NCI-H2196 (cell line): ENCODE results near the gene SYNJ1.
A peak's percentile ranks its signal among the peaks of the same experiment; 100 is the strongest.
"Not testable (repeated sequence)": the region's sequence is repeated elsewhere in the genome, so short reads cannot be mapped to it uniquely, and the experiment has no call there.

Source experiments
- DNase-seq: peaks from one replicate; lab custom pipeline; 2025; ENCODE audit not compliant: unreplicated experiment; lab: John Stamatoyannopoulos, UW

SYNJ1 gene

DNA sequence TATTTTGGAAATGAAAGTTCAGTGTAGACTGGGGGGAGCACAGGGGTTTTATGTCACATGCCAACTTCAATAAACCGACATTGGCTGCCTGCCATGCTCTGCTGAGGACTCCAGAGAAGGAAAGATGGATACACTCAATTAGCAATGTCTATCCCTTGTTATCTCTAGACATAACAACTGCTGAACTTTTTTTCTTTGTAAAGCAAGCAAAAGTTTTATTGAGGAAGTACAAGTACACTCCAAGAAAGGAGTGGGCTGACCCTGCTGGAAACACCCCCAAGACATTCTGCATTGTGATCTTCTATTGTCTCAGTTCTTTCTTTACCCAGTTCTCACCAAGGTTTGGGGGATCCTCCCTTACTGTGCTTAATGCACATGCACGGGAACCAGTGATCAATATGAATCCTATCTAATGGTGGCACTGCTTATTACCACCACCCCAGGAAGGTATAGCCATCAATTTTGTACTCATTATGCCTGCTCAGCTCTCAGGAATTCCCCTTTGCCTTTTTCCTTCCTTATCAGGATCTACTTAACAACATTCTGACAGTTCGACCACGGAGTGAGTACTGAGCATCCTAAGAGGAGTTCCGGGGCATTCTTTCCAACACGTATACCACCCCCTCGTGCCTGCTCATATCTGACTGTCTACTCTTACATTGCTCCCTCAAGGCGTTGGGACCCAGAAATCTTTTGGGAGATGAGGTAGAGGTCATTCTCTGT lies 28.7 kb downstream of the SYNJ1 start:
- no peak for DNase-seq

DNA sequence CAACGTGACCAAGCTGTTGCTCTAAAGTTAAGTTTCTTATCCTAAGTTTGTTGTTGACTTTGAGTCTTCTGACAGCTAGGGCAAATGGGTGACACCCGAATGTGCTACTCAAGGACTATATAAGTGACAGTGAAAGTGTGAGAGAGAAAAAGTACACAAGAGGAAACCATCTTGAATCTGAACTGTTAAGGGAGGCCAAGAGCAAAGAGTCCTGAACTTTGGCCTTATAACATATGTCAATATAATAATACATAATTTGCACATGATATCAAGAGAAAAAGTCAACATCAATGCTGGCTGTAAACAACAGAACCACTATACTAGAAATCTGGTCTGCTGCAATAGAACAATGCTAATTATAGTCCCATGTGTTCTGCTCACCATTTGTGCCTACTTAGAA lies 29.5 kb downstream of the SYNJ1 start:
- DNase-seq, result no peak

DNA sequence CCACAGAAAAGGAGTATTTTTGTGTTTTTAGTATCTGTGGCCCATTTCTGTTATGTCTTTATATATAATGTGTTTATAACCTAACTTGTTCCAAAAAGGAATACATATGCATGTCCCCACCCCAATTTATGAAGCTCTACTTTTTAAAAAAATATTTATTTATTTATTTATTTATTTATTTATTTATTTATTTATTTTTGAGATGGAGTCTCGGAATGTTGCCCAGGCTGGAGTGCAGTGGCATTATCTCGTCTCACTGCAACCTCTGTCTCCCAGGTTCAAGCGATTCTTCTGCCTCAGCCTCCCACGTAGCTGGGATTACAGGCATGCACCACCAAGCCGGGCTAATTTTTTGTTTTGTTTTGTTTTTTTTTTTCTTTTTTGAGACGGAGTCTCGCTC lies 32.3 kb downstream of the SYNJ1 start:
- not testable (repeated sequence) for DNase-seq

DNA sequence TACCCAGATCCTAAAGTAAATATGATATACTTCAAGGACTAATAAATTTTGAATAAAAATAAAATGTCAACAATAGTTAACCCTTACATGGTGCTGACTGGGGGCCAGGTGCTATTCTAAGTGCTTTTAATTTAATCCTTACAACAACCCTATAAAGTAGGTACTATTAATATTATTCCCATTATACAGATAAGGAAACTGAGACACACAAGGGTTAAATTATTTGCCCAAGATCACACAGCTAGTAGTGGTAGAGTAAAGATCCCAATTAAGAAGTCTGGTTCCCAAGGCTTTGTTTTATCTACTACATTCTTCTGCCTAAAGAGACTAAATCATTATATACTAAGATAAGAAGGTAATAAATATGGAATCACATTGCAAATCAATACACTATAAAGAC lies 34.2 kb downstream of the SYNJ1 start:
- DNase-seq, result no peak

DNA sequence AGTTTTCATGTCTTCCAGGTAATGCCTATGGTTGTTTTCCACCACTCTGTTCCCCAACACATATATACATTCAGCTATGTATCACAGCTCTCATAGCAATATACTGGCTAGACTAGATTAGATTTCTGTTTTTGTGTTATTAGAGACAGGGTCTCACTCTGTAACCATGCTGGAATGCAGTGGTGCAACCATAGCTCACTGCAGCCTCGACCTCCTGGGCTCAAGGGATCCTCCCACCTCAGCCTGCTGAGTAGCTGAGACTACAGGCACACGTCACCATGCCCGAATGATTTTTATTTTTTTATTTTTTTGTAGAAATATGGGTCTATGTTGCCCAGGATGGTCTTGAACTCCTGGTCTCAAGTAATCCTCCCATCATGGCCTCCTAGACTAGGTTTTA lies 37.7 kb downstream of the SYNJ1 start:
- no peak for DNase-seq

DNA sequence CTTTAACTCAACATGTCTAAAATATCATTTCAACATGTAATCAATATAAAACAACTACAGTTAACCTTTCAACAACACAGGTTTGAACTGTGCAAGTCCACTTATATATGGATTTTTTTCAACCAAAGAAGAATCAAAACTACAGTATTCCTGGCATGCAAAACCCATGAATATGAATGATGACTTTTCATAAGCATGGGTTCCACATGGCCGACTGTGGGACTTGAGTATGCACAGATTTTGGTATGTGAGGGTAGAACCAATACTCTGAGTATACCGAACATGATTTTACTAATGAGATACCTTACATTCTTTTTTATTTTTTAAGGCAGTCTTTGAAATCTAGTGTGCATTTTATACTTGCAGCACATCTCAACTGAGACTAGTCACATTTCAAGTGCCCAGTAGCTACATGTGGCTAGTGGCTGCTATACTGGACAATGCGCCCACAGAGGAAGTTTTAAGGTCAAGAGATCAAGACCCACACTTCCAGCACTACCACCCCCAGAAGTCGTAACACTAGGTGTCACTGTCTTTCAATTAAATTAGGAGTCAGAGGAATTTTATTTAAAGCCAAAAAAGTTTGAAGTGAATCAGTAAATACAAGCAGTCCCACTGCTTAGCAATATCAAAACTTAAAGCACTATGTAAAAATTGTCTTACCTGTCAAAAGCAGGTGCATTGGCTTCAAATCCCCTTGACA lies 40.0 kb downstream of the SYNJ1 start:
- no peak for DNase-seq

DNA sequence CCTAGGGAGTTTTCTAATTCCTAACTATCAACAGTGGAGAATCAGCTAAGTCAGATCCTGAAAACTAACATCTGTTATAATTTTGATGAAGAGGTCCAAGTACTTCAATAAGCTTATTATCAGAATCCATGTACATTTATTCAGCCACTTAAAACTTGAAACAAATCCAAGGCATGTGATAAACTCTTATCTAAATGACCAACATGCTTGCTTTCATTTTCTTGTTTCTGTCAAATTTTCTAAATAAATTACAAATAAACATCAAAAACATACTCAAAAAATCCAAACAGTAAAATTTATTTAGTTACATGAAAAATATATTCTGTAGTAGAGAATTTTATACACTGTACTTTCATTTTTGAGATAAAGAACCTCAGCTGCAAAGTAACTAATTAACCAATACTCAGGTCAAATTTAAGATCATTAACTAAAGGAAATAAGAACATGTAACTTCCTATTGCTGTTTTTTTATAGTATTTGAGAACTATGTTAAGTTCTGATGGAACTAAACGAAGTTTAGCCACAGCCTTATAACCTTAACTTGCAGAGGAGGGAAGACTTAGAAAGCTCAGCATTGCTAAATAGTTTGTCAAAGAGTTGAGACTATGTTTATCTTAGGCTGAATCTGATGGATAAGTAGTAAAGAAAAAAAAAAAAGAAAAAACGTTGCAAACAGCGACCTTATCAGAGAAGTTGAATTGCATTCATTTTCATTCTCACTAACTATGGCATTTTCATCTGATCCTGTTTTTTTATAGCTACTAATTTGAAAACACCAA lies 44.9 kb downstream of the SYNJ1 start:
- no peak for DNase-seq

DNA sequence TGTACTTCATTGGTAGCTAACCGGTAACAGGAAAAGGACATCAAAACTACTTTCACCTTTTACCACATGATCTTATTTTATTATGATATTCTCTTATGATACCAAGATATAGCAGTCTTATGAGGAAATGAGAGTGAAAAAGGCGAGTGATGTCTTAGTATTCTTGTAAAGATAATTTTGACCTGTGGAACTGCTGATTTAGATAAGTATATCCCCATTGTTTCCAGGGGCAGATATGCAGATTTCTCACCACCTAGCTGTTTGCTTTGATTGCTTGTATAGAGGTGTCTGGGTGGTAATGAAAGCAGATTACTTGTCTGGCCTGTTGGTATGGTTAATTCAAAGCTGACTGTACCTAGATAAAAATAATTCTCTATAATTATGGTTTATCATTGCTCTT lies 53.1 kb downstream of the SYNJ1 start:
- no peak for DNase-seq

DNA sequence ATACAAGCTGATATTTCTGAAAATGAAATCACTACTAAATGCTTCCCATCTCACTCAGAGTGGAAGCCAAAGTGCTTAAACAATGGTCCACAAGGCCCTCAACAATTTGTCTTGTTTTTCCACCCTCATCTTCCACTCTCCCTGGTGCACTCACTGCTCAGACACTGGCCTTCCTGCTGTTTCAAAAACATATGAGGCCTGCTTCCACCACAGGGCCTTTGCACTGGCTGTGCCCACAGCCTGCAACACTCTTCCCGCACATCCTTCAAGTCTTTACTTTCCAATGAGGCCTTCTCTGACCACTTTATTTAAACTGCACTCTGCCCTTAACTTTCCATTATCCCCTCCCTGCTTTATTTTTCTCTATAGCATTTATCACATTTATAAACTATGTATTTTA lies 53.8 kb downstream of the SYNJ1 start:
- no peak for DNase-seq

DNA sequence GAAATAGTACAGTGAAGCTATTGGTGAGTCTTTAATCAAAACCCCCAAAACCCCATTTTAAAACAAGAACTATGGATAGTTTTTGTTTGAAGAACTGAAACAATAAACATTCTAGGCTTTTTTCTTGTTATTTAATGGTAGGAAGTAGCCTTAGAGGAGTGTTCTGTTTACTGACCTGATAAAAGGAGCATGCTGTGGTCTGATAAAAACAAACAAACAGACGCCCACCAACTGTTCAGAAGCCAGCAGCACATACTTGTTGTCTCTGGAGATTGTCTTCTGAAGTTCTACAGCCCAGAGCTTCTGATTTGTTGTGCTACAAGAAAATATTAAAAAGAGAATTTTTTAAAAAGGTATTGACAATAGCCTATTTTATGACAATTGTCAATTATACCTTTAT lies 61.6 kb downstream of the SYNJ1 start:
- no peak for DNase-seq

DNA sequence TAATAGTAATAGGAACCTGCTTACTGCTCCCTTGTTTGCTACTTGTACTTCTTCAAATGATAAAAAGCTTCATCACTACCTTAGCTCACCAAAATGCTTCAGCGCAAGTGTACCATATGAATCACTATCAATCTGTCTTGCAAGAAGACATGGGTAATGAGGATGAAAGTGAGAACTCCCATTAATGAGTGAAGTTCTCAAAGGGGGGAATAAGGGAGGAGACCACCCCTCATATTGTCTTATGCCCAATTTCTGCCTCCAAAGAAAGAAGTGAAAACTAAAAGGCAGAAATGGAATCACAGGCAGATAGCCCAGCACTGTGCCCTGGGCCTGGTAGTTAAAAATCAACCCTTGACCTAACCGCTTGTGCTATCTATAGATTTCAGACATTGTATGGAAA lies 63.7 kb downstream of the SYNJ1 start:
- DNase-seq, result not testable (repeated sequence)

DNA sequence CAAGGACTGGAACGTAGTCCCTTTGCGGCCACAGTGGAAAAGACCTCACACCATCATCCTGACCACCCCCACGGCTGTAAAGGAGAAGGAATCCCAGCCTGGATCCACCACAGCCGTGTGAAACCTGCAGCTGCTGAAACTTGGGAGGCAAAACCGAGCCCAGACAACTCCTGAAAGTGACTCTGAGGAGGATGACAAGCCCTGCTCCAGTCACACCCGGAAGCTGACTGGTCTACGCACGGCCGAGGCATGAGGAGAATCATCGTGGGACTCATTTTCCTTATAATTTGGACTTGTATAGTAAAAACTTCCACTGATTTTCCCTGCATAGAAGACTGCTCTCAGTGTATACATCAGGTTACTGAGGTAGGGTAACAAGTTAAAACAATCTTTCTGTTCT lies 65.8 kb downstream of the SYNJ1 start:
- DNase-seq, result not testable (repeated sequence)

DNA sequence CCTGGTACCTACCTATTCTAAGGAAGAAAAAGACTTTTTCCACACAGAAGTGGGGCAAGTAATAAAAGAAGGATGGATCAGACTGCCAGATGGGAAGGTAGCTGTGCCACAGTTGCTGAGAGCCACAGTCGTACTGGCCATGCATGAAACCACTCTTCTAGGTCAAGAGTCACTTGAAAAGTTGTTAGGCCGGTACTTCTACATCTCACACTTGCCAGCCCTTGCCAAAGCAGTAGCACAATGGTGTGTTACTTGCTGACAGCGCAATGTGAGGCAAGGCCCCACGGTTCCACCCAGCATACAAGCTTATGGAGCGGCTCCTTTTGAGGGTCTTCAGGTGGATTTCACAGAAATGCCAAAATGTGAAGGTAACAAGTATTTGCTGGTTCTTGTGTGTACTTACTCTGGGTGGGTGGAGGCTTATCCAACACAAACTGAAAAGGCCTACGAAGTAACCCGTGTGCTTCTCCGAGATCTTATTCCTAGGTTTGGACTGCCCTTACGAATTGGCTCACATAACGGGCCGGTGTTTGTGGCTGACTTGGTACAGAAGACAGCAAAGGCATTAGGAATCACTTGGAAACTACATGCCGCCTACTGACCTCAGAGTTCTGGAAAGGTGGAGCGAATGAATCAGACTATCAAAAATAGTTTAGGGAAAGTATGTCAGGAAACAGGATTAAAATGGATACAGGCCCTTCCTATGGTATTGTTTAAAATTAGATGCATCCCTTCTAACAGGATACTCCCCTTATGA lies 66.6 kb downstream of the SYNJ1 start:
- peak; percentile 8 for DNase-seq

DNA sequence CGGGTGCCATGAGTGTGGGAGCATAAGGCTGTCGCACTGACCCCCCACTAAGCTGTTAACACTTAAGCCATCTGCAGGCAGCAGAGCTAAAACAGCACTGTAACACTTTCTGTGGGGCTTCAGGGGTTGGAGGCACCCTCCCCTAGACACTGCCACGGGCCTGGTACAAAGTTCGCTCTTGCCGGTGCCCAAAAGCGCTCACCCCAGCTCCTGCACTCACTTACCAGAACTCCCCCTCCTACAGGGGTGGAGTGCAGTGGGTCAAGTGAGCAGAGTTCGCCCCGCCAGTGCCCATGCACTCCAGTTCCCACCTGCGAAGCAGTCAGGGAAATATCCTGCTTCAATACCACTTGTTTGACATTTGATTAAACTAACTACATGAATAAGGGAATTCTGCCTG lies 69.3 kb downstream of the SYNJ1 start:
- no peak for DNase-seq

DNA sequence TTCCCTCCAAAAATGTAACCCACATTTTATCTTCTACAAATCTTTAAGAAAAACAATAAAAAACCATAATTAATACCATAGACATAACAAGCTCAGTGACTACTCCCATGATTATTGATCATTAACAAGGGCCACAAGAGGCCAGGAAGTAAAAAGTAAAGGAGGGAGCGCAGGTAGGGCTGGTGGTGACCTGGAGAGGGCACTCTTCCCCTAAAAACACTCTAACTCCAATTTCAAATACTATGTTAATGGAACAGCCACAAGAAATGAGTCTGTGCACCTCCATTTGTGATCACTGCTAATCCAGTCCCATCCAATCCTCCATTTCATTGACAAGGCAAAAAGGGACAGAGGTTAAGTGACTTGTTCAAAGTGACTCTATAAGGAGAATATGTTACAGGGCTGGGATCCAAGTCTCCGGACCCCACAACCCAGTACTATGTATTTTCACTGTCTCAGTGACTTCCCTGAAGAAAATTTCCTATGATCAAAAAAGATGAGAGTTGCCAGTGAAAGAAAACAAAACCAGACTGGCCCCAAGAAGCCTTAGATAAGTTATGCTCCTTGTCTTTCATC lies 74.4 kb downstream of the SYNJ1 start:
- no peak for DNase-seq

DNA sequence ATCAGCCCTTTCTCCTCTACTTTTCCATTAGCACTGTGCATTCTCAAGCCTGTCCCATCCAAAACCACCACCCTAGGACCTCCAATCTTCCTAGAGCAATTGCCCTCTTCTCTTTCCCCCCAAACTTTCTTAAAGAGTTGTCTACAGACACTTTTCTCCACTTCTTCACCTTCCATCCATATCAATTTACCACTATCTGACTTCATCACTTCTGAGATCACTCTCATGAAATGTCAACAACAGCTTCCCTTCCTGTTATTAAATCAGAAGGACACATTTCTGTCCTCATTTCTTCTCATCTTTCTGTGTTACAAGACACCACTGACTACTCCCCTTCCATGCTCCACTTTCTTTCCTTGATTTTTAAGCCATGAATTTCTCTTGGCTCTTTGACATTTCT lies 79.6 kb downstream of the SYNJ1 start:
- DNase-seq, result no peak

DNA sequence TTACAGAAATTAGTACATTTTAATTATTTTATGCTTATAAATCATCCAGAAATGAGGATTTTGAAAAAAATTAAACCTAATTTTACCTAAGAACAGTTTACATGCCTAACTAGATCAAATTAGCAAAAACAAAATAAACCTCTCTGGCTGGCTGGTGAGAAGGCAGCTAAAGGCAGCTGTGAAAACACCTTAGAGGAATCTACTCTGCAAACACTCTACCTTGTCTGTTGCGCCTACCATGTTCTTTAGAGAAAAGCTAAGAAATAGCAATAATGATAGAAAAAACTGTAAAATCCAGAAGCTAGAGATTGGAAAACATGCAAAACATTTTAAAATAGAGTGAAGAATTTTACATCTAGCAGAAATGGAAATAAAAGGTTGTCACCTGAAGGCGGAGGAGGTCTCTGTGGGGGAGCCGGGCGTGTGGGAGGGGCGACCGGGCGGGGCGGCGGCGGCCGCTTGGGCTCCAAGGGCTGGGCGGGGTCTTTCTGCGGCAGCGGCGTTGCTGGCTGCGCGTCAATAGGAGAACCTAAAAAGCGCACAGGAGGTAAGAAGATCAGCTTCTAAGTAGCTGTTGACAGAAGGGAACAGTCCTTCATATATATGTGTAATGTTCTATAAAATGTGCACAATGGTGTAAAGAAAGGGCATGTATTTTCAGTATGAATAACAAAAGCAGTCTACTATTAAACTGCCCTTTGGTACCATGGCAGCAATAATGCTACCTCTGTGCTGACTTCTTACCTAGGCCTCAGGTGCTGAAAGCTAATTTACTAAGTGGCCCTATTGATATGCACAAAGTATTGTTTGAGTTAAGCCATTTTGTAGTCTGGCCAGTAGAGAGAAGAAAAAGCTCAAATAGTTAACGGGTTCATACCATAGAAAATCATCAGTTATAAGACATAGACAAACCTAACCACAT lies 82.3 kb downstream of the SYNJ1 start:
- no peak for DNase-seq

DNA sequence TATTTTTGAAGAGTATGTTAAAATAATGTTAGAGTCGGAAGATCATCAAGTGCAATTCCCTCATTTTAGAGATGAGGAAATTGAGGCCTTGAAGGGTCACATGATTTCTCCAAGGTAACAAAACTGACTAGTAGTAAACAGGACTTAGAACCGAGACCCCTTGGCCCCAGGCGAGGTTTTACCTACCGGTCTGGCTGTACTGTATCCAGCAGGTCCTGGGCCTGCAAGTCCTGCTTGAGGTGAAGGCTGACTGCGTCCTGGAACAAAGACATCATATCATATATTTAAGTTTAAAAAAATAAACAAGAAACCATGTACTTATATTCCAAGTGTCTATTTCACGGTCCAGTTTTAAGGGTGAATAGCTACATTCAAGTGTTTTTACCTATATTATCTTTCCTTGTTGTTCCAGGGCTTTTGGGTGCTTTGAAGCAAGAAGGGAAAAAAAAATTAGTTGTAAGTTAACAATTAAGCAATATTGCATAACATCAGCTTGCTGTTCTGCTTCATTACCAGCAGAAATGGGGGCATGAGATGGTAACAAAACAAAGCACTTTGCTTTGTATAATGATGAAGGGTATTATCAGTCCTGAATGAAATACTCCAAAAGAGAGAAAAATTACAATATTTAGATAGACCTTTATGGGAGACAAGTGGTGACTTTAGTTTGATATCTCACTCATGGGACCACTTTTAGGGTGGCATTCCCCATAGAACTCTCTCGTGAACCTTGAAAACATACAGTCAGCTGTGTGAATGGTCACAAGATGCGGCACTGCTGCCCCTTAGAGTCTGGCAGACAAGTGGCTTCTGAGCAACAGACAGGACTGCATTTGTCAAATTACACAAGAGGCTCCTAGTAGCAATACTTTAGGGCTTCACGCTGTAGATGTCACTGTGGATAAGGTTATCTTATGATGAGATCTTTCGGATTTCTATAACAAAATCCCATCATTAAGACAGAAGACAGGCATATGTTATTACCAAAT lies 85.8 kb downstream of the SYNJ1 start:
- DNase-seq, result no peak
